IMR-90 (cell line): ENCODE measurements around the gene ISCU. TPM values are rescaled to one million over a fixed set of nuclear protein-coding genes. Genes with fewer than 3 reads are reported as not detected.

Experiments used
- ATAC-seq: fragments of 200-7000 bp; cut with Tn5 transposase; 2 replicates; pipeline ENCODE4 v1.9.1; 2020; ENCODE audit warnings: low read depth, mild to moderate bottlenecking, moderate library complexity
- BruUV-seq: library from RNA; stranded (reverse); fragments of 400-500 nt; replicated peaks from 2 replicates; lab custom pipeline; 2021; lab: Mats Ljungman, UMichigan
- CTCF ChIA-PET: fragments of 300-600 bp; formaldehyde crosslinking; extraction: SDS; loops from one replicate; lab custom pipeline; 2021; ENCODE audit warnings: antibody characterized with exemption; lab: Yijun Ruan, JAX
- POLR2A ChIA-PET: fragments of 300-600 bp; sonication (Branson Sonifier 250); formaldehyde crosslinking; loops from one replicate; lab custom pipeline; 2022; ENCODE audit warnings: antibody characterized with exemption; ENCODE audit not compliant: unreplicated experiment; lab: Charles Lee
- DNase-seq: peaks from one replicate; pipeline ENCODE4 v3.0.0; 2013
- H2AFZ ChIP-seq: replicated peaks from 2 replicates; pipeline ENCODE3; 2013; ENCODE audit warnings: low read length, mild to moderate bottlenecking; ENCODE audit not compliant: poor library complexity
- H2AK5ac ChIP-seq: 2 replicates; pipeline ENCODE4 v1.6.1; 2013; ENCODE audit warnings: low read depth, low read length, inconsistent platforms
- H2AK9ac ChIP-seq: replicated peaks from 2 replicates; pipeline ENCODE3; 2013; ENCODE audit warnings: mild to moderate bottlenecking, low read depth, low read length, moderate library complexity; ENCODE audit not compliant: poor library complexity
- H2BK120ac ChIP-seq: 2 replicates; pipeline ENCODE4 v1.6.1; 2013; ENCODE audit warnings: low read depth, low read length, inconsistent platforms
- H2BK15ac ChIP-seq: 3 replicates; pipeline ENCODE4 v1.6.1; 2013; ENCODE audit warnings: low read depth, low read length, inconsistent platforms
- H2BK20ac ChIP-seq: 2 replicates; pipeline ENCODE4 v1.6.1; 2013; ENCODE audit warnings: low read depth, mild to moderate bottlenecking, inconsistent platforms, low read length, moderate library complexity
- H2BK5ac ChIP-seq: 2 replicates; pipeline ENCODE4 v1.6.1; 2013; ENCODE audit warnings: mild to moderate bottlenecking, low read depth, low read length, inconsistent platforms; ENCODE audit not compliant: poor library complexity, severe bottlenecking
- H3K14ac ChIP-seq: replicated peaks from 2 replicates; pipeline ENCODE4 v1.6.1; 2013; ENCODE audit warnings: low read depth, low read length, inconsistent platforms
- H3K18ac ChIP-seq: 2 replicates; pipeline ENCODE4 v1.6.1; 2013; ENCODE audit warnings: low read depth, low read length, control low read depth
- H3K23ac ChIP-seq: 2 replicates; pipeline ENCODE4 v1.6.1; 2013; ENCODE audit warnings: low read depth, low read length, inconsistent platforms
- H3K27ac ChIP-seq: 2 replicates; pipeline ENCODE4 v1.5.1; 2013; ENCODE audit warnings: mild to moderate bottlenecking, control low read depth, low read length; ENCODE audit not compliant: insufficient read depth
- H3K27me3 ChIP-seq: 2 replicates; pipeline ENCODE4 v1.6.1; 2013; ENCODE audit warnings: low read length; ENCODE audit not compliant: control insufficient read depth, insufficient read depth
- H3K36me3 ChIP-seq: 2 replicates; pipeline ENCODE4 v1.6.1; 2013; ENCODE audit warnings: low read length, mixed read lengths; ENCODE audit not compliant: control insufficient read depth, insufficient read depth
- H3K4ac ChIP-seq: 2 replicates; pipeline ENCODE4 v1.6.1; 2013; ENCODE audit warnings: low read depth, low read length, inconsistent platforms
- H3K4me1 ChIP-seq: 2 replicates; pipeline ENCODE4 v1.6.1; 2013; ENCODE audit warnings: low read length, mixed read lengths; ENCODE audit not compliant: control insufficient read depth, insufficient read depth
- H3K4me2 ChIP-seq: 2 replicates; pipeline ENCODE4 v1.6.1; 2013; ENCODE audit warnings: low read depth, mild to moderate bottlenecking, control low read depth, low read length, moderate library complexity
- H3K4me3 ChIP-seq: 2 replicates; pipeline ENCODE4 v1.5.1; 2013; ENCODE audit warnings: low read depth, mild to moderate bottlenecking, control low read depth, low read length, moderate library complexity; ENCODE audit not compliant: insufficient read depth
- H3K56ac ChIP-seq: 2 replicates; pipeline ENCODE4 v1.6.1; 2013; ENCODE audit warnings: low read length, inconsistent platforms; ENCODE audit not compliant: insufficient read depth; ENCODE audit errors: extremely low read depth
- H3K79me1 ChIP-seq, 2 experiments: 2 replicates each; pipeline ENCODE4 v1.6.1; 2013; ENCODE audit warnings: low read length in 2 of 2, inconsistent platforms in 1 of 2, low read depth in 1 of 2
- H3K9ac ChIP-seq: 2 replicates; pipeline ENCODE4 v1.6.1; 2013; ENCODE audit warnings: low read depth, low read length, control low read depth
- H3K9me1 ChIP-seq: 2 replicates; pipeline ENCODE4 v1.6.1; 2013; ENCODE audit warnings: low read length, inconsistent platforms; ENCODE audit not compliant: insufficient read depth
- H3K9me3 ChIP-seq: 2 replicates; pipeline ENCODE4 v1.6.1; 2013; ENCODE audit warnings: low read length; ENCODE audit not compliant: control insufficient read depth, insufficient read depth
- H4K20me1 ChIP-seq: 2 replicates; pipeline ENCODE4 v1.6.1; 2013; ENCODE audit warnings: low read length, inconsistent platforms; ENCODE audit not compliant: insufficient read depth
- H4K5ac ChIP-seq: 2 replicates; pipeline ENCODE4 v1.6.1; 2013; ENCODE audit warnings: mild to moderate bottlenecking, low read depth, low read length, control low read depth
- H4K8ac ChIP-seq, 2 experiments: 2 replicates each; pipeline ENCODE4 v1.6.1; 2013; ENCODE audit warnings: low read depth in 2 of 2, low read length in 2 of 2, control low read depth in 1 of 2, inconsistent platforms in 1 of 2
- H4K91ac ChIP-seq: 2 replicates; pipeline ENCODE4 v1.6.1; 2013; ENCODE audit warnings: low read depth, low read length, inconsistent platforms; ENCODE audit not compliant: insufficient read depth
- BHLHE40 ChIP-seq: fragments of 150-350 bp; IDR thresholded peaks from 2 replicates; pipeline ENCODE4 v1.6.1; 2016; ENCODE audit warnings: mild to moderate bottlenecking, low read depth, low read length
- CEBPB ChIP-seq: IDR thresholded peaks from 2 replicates; pipeline ENCODE4 v1.6.1; 2012; ENCODE audit warnings: low read depth, low read length, improper control_type of control experiment
- CHD1 ChIP-seq: IDR thresholded peaks from 2 replicates; pipeline ENCODE4 v1.6.1; 2012; ENCODE audit warnings: low read depth, low read length, improper control_type of control experiment
- FOS ChIP-seq: fragments of 150-350 bp; IDR thresholded peaks from 2 replicates; pipeline ENCODE4 v1.6.1; 2016; ENCODE audit warnings: low read depth, low read length
- MAFK ChIP-seq: IDR thresholded peaks from 2 replicates; pipeline ENCODE4 v1.6.1; 2012; ENCODE audit warnings: low read depth, low read length, improper control_type of control experiment
- MAZ ChIP-seq: IDR thresholded peaks from 2 replicates; pipeline ENCODE4 v1.6.1; 2012; ENCODE audit warnings: low read depth, mild to moderate bottlenecking, low read length, improper control_type of control experiment, moderate library complexity, borderline replicate concordance
- NFE2L2 ChIP-seq: fragments of 150-350 bp; IDR thresholded peaks from 2 replicates; pipeline ENCODE4 v1.6.1; 2016; ENCODE audit warnings: low read depth, mild to moderate bottlenecking, low read length
- POLR2A ChIP-seq: IDR thresholded peaks from 2 replicates; pipeline ENCODE4 v1.6.1; 2012; ENCODE audit warnings: mild to moderate bottlenecking, low read depth, low read length
- RAD21 ChIP-seq: IDR thresholded peaks from 2 replicates; pipeline ENCODE4 v1.6.1; 2012; ENCODE audit warnings: low read length, improper control_type of control experiment
- RCOR1 ChIP-seq: IDR thresholded peaks from 2 replicates; pipeline ENCODE4 v1.6.1; 2012; ENCODE audit warnings: mild to moderate bottlenecking, low read length, improper control_type of control experiment; ENCODE audit not compliant: insufficient replicate concordance
- RFX5 ChIP-seq: IDR thresholded peaks from 2 replicates; pipeline ENCODE4 v1.8.0; 2012; ENCODE audit warnings: low read depth, mild to moderate bottlenecking, low read length, moderate library complexity
- SMC3 ChIP-seq: fragments of 150-350 bp; IDR thresholded peaks from 2 replicates; pipeline ENCODE4 v1.6.1; 2016; ENCODE audit warnings: low read depth, mild to moderate bottlenecking, antibody characterized with exemption, low read length, moderate library complexity
- WGBS, 2 experiments: methylation state at CpG; one replicate each; pipeline versions ENCODE4 v1.1.5 to v1.1.7; 2013; ENCODE audit warnings: missing lambda C conversion rate in 2 of 2; ENCODE audit not compliant: insufficient read length in 1 of 2; ENCODE audit errors: extremely low coverage in 2 of 2; 5-methylcytosine and 5-hydroxymethylcytosine counted together
- dilution Hi-C: fragments of 300-500 bp; cut with HindIII; formaldehyde crosslinking; loops from one replicate; pipeline ENCODE4 v1.14.3; 2018; ENCODE audit warnings: low sequenced_read_pairs; ENCODE audit not compliant: unreplicated experiment
- in situ Hi-C: fragments of 300-500 bp; cut with MboI; formaldehyde crosslinking; loops from 3 replicates; pipeline ENCODE4 v1.14.3; 2019; ENCODE audit warnings: low sequenced_read_pairs, inconsistent platforms, mixed read lengths
- intact Hi-C: fragments of 100-400 bp; cut with micrococcal nuclease; formaldehyde crosslinking; loops from 2 replicates; pipeline ENCODE4 v1.10.0; 2022
- polyA plus RNA-seq, 3 experiments: library from polyadenylated mRNA; depleted of rRNA; stranded (reverse); fragments of >200 nt; gene quantifications; 2 replicates each; pipeline ENCODE4 v1.2.3, GENCODE V29; 2012; ENCODE audit warnings: low replicate concordance in 1 of 3
- total RNA-seq: library from RNA; depleted of rRNA; stranded (reverse); fragments of >200 nt; gene quantifications from 2 replicates; pipeline ENCODE4 v1.2.3, GENCODE V29; 2012
- TF ChIP-seq, protein P1 (sequence below): fragments of 150-350 bp; IDR thresholded peaks from 2 replicates; pipeline ENCODE4 v1.6.1; 2017; ENCODE audit warnings: mild to moderate bottlenecking, antibody characterized with exemption, low read length, low read depth

ISCU gene
- total and polyA plus RNA-seq, 2 of the 4 experiments (the other 2 are of a cell fraction), result 52.7 to 87.2 TPM

DNA sequence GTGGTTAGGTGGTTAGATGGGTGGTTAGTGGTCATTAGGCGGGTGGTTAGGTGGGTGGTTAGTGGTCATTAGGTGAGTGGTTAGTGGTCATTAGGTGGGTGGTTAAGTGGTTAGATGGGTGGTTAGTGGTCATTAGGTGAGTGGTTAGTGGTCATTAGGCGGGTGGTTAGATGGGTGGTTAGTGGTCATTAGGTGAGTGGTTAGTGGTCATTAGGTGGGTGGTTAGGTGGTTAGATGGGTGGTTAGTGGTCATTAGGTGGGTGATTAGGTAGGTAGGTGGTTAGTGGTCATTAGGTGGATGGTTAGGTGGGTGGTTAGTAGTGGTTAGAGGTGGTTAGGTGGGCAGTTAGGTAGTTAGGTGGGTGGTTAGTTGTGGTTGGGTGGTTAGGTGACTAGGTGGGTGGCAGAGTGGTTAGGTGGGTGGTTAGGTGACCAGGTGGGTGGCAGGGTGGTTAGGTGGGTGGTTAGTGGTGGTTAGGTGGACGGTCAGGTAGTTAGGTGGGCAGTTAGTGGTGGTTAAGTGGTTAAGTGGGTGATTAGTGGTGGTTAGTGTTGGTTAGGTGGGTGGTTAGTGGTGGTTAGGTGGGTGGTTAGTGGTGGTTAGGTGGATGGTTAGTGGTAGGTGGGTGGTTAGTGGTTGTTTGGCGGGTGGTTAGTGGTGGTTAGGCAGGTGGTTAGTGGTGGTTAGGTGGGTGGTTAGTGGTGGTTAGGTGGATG, 43.5 kb downstream of the ISCU start:
- H2BK15ac ChIP-seq, result no peak overlapping the region; the same call in 2 of the 3 replicates
- no peak overlapping the region for H3K4me3 ChIP-seq
- H2AK9ac ChIP-seq, result no peak overlapping the region
- peak overlapping the region; percentile 43; the same call in 1 of the 2 replicates for H2AK5ac ChIP-seq
- H3K23ac ChIP-seq, result no peak overlapping the region
- no peak overlapping the region for H2BK20ac ChIP-seq
- no peaks in the 10 kb centered on the region for H3K9me1 ChIP-seq
- CTCF ChIA-PET, result no interaction called here
- H3K27me3 ChIP-seq, result no peaks in the 10 kb centered on the region
- POLR2A ChIA-PET, result no interaction called here
- no peak overlapping the region for H3K27ac ChIP-seq
- H2BK120ac ChIP-seq, result no peak overlapping the region
- intact Hi-C loops, result no loop called here
- ATAC-seq (no peak), DNase-seq (no peak)
- H3K9me3 ChIP-seq, result no peaks in the 10 kb centered on the region
- no peak overlapping the region for H3K9ac ChIP-seq
- in situ Hi-C loops, result no loop called here
- dilution Hi-C loops, result no loop called here
- no peaks in the 10 kb centered on the region for H3K36me3 ChIP-seq
- no peaks in the 10 kb centered on the region for H4K20me1 ChIP-seq
- no peak overlapping the region for H3K18ac ChIP-seq
- TF ChIP-seq FOS, result no peak
- no peak for TF ChIP-seq CHD1
- TF ChIP-seq MAZ, result no peak
- TF ChIP-seq SMC3, result no peak
- TF ChIP-seq BHLHE40, result no peak
- no peak for TF ChIP-seq CEBPB
- TF ChIP-seq POLR2A, result no peak
- TF ChIP-seq NFE2L2, result no peak
- TF ChIP-seq RCOR1, result no peak
- TF ChIP-seq RFX5, result no peak
- no peak for TF ChIP-seq RAD21
- no peak for TF ChIP-seq MAFK
- TF ChIP-seq, protein P1, sequence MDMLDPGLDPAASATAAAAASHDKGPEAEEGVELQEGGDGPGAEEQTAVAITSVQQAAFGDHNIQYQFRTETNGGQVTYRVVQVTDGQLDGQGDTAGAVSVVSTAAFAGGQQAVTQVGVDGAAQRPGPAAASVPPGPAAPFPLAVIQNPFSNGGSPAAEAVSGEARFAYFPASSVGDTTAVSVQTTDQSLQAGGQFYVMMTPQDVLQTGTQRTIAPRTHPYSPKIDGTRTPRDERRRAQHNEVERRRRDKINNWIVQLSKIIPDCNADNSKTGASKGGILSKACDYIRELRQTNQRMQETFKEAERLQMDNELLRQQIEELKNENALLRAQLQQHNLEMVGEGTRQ, result no peak
- no peak overlapping the region for H2BK5ac ChIP-seq
- H3K79me1 ChIP-seq, result no peaks in the 10 kb centered on the region
- WGBS, 2 experiments, result 100% methylated on average over 3 of the region's 4 CpGs; no CpG with 5 or more reads in 1 of the 2 experiments
- H2AFZ ChIP-seq, result no peak overlapping the region
- peaks cover 14% of the 10 kb centered on the region for H3K4me1 ChIP-seq
- no peak overlapping the region for H3K56ac ChIP-seq
- H4K8ac ChIP-seq, result no peak overlapping the region
- H3K14ac ChIP-seq, result no peak overlapping the region
- H4K5ac ChIP-seq, result no peak overlapping the region
- H3K4me2 ChIP-seq, result no peak overlapping the region
- BruUV-seq, result no TSS peak
- H4K91ac ChIP-seq, result no peak overlapping the region
- H3K4ac ChIP-seq, result no peak overlapping the region
